Lung microvascular endothelial cell (primary cell): ENCODE measurements around the gene USH2A. TPM values are rescaled to one million over a fixed set of nuclear protein-coding genes. Genes with fewer than 3 reads are reported as not detected.

Source experiments
- DNase-seq, 2 donors: peaks; one replicate each; pipeline versions ENCODE4 v3.0.0 to v3.0.0-alpha.2; 2010; ENCODE audit warnings: low read depth in 2 of 2
- total RNA-seq: library from RNA; depleted of rRNA; stranded (reverse); fragments of >200 nt; gene quantifications from 2 replicates; pipeline ENCODE4 v1.2.1, GENCODE V29; 2014

Gene USH2A
- total RNA-seq, 1 donor from 2014 or later: not detected

DNA sequence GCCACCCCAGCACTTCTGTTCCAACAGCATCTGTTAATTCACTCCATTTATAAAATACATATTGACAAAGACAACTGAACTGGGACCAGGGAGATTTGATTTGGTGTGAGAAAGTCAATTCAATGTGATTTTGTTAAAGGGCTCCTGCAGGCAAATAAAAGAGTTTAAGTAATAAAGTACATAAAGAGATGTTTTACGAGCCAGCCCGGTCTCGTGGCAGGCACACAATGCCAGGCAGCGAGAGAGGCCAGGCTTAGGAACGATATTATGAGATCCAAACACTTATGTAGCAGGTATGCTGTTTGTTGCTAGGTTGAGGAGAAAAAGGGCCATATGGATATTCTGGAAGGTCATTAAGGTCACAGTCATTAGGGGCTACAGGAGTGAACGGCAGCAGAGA, 629.1 kb downstream of the USH2A start:
- DNase-seq: no peak

DNA sequence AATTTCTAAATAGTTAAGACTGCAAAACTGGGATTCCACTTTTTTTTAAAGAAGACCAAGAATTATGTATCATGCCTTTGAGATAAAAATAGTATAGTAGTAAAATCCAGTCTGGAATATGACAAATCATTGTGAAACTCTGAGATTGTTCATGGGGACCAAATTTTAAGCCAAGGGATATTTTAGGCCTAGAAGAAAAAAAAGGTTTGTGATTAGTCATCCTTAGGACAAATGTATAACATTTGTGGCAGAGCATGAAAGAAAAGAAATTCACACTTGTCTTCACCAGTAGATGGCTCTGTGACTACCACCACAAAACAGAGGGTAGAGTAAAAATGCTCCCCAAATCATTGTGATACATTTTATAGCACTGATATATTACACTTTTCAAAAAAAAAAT, 630.1 kb downstream of the USH2A start:
- DNase-seq: no peak

DNA sequence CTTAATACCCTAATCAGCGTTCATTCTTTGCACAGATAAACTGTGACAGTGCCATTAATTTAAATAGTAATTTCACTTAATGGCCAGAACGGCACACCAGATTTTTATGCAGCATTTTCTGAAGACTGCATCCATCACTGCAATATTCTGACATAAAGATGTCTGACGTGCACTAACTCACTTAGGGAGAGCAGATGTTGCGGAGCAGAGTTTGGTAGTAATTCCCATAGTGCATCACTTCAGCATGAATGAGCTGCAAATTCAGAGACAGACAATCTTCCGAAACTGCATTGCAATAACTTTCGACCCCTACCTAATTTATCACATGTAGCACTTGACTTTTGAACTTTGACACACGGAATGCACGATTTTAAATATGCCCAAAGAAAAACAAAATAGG, 630.8 kb downstream of the USH2A start:
- DNase-seq: no peak

DNA sequence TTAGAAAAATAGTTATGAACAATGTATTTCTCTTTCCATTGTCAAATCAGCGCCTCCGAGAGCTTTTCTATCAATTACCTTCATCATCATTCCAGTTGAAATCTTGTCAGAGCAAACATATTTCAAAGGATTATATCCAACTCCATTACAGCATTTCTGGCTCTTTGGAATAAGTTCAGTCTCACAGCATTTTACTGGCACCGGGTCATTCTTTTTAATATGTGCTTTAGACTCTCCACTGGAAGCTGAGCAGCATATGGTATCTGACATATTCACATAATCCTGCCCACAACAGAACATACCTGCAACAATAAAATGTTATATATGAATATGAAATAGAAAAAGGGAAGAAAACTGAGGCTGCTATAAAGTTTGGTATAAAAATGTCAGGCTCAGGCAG, 633.3 kb downstream of the USH2A start:
- DNase-seq: no peak

DNA sequence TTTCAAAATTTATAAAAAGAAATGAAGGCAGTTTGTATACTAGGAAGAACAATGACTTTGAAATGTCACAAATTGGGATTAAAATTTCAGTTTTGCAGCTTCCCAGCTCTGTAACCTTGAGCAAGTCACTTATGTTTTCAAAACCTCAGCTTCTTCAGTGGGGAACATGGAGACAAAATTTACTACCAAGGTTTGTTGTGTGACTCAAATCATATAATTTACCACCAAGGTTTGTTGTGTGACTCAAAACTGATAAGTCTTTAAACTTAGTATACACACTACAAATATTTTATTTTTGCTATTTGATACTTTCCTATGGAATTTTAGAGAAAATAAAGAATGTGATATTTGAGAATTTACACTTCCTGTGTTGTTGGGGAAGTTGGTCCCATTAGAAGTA, 636.3 kb downstream of the USH2A start:
- DNase-seq: no peak

DNA sequence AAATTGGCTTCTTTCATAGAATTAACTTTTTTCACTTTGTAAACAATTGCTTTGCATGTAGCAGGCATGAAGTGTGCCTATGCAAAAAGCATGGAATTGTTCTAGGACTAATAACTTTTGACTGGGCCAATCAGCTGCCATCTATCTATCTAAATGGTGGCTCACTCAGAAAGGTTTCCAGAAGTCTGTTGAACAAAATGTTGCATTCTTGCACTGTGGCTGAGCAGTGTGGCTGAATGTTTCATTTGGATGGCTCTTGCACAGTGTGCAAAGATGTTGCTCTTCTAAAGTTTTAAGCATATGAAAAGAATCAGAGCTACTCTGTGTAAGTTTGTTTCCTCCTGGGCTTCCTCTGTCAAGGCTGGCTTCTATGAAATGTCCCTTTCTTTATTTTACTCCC, 642.6 kb downstream of the USH2A start:
- no peak for DNase-seq

DNA sequence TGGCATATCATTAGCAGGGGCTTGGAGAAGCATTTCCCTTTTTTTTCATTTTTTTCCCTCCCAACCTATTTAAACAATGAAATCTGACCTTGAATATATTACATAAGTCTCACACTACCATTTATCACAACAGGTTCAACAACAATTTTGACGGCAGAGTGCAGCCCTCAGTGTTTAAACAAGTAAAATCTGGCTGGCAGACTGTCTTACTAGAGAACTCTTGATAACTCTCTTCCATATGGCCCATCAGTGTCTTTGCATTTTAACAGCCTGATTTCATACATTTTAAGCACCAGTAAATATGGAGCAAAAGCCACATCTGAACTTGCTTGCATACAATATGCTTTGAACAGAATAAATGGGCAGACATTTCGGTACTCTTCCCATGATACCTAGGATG, 643.1 kb downstream of the USH2A start:
- no peak for DNase-seq

DNA sequence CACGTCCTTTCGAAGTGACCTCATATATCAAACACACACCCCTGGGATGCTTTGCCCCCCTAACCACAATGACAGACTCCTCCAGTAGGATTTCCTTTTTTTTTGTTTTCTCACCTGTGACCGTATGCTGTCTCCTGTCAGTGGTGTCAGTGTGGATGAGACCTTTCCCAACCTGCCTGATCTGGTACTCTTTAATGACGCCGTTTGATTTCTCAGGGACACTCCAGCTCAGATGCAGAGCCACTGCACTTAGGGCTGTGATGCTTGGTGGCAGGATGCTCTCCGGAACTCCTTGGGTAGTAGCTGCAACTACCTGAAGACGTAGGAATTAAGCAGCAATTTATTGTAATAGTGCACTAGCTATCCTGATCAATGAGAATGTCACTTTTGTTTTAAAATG, 643.5 kb downstream of the USH2A start:
- no peak for DNase-seq

DNA sequence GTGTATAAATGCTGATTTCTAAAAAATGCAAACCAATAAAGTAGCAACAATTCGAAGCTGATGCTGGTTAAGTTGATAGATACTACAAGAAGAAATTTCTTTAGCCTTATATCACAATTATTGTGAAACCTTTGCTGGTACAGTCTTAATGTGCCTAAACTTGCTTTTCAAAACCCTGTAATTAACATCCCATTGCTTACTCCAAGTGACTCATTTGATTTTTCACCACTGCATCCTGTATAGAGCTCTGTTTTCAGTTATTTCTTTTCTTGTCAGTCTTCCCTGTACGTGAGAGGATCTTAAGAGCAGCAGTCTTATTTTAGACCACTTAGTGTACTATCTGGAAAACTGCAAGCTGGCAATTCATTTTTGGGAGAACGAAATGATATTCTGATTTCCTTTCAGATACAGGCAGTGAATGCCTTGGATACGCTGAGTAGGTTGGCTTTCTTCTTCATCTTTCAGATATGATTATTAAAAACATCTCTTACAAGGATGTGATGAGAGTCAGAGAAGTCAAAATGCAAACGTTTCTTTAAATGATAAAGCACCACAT, 645.8 kb downstream of the USH2A start:
- DNase-seq: no peak

DNA sequence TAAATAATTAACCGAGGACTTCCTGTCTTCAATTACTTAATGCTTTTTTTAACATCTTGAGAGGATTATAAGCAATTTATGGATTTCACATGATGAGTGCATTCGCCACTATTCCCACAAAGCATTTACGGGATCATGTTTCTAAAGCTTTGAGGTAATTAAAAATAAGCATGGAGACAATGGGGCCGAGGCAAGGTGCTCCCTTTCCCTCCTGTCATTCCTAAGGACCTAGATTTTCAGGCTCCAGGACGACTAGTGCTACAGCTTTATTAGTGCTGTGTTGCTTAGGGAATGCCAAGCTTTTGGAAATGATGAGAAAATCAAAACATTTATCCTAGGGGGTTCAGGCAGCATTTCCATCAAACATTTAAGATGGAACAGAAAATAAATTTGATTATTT, 646.9 kb downstream of the USH2A start:
- no peak for DNase-seq

DNA sequence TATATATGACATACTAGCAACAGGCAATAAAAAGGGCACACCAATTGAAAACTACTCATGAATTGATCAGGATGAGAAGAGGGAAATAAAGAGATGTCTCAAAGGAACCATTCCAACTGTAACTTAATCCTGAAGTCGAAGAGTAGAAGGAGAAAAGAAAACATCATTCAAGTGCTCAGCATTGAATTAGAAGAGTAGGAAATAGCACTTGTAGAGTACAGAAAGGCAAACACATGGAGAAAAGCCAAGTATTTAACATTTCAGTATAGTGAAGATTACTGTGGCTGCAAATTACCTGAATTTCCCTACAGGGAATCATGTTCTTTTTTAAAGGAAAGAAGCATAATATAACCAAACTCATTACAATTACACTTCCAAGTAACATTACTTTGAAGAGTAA, 651.1 kb downstream of the USH2A start:
- no peak for DNase-seq

DNA sequence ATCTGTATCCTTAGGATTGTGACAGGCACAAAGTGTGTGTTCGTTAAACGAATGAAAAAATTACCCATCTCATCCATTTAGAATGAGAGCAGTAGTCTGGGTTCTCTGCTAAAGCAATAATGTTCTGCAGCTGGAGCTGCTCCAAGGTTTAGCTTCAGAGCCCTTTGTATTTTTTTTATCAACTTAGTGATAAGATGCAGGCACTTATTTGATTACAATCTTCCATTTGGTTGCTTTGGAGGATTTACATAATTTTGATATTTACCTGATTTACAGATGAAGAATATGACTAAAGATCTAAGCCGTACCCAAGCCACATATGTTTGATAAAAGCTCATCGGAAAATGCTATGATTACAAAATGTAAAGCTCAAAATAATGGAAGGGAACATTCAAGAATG, 654.9 kb downstream of the USH2A start:
- no peak for DNase-seq

DNA sequence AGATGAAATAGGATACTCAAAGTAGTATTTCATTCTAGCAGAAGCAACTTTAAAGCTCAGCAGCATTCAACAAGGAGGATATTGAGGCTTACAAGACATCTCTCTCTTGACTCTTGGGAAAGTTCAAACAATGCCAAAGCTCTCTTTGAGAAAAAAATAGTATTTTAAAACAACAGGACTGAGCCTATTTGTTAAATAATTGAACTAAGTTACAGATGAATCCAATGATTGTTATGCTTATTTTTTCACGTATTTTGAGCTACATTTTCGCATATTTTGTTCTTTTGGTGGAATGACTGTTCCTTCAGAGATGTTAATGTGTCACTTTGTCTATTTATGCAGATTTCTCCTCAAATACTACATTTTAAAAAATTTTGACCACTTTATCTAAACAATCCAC, 655.5 kb downstream of the USH2A start:
- no peak for DNase-seq

DNA sequence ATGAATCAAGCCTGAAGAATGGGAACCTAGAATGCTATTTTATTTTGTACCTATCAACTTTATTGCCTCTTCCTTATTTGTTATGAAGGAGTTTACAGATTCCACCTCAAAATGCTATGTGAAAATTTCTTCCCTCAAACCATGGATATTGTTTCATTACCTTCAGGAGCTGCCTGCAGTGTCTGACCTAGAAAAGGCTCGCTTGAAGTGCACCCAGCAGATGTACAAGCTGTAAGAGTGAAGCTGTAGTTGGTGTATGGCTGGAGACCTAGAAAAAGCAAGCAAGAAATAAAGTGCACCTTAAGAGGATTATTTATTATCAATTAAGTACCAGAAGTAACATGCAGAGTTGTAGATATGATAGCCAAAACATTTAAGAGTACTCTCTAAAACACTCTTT, 656.7 kb downstream of the USH2A start:
- no peak for DNase-seq

DNA sequence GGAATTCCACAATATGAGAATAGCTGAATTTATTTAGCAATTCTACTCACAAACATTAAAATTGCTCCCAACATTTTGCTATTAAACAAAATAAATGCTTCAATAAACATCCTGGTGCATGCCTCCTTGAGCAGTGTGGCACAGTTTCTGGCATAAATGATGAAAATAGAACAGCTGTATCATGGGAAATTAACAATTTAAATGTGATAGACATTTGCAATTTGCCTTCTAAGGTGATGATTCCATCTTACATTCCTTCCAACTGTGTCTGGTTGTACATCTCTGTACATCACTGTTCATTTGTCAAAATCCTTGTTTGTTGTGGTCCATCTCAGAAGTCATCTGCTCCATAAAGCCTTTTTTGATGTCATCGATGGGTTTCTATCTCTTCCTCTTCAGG, 657.4 kb downstream of the USH2A start:
- no peak for DNase-seq

DNA sequence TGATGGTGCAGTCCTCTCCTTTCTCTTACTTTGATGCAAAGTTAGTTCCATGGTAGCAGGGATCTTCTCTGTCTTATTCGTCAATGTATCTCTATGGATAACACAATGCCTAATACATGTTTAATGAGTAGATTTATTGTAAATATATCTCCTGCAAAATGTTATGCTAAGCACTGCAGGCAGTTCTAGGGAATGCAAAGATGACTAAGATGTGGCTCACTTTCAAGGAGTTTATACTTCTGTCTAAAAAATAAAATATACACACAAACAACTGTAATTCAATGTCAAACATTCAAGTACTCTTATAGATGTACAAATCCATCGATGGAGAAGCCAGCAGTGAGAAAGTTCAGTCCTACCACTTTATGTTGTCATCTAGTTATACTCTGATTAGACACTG, 661.8 kb downstream of the USH2A start:
- no peak for DNase-seq

DNA sequence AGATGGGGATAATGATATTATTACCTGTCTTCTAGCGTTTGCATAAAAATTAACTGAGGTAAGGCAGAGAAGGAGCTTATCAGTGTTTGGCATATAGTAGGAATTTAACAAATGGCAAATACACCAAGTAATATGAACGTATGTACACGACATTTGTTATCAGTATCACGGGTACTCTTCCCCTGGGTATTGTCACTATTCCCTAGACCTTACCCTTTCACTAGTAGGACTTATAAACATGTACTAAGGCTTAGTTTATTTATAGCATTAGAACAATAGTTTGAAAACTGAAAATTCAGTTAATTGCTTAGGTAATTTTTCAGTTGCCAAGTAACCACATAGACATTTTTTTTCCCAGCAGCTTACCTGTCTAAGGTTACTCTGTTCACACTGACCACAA, 669.1 kb downstream of the USH2A start:
- no peak for DNase-seq

DNA sequence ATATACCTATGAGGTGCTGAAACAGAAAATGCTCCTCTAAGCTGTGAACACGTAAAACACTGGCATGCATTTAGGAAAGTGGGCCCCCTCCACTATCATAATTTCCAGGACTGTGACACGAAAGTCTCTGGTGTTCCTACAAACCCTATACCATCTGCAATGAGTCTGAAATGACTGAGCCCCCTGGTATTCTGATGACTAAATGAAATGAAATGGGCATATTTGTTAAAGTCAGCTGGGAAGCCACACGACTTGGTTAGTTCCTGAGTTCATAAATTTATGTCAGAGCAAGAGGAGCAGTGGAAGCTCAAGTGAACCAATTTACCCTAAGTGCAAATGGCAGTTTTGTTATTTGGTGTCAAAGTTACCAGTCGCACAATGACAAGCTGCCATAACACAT, 673.8 kb downstream of the USH2A start:
- DNase-seq: no peak

DNA sequence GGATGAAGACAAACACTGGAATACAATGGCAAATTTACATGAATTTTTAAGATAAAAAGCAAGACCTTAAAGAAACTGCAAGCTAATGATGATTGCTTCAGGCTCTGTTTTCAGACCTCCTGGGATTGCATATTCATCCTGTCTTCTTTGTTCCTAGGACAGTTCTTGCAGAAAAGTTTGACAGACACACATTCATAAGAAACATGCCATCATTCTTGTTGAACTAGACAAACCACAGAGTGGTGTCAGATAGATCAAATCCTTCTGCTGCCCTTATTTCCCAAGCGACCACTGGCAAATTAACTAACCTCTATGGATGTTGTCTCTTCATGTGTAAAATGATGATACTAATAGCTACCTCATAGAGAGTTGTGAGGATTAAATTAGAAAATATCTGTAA, 674.8 kb downstream of the USH2A start:
- no peak for DNase-seq

DNA sequence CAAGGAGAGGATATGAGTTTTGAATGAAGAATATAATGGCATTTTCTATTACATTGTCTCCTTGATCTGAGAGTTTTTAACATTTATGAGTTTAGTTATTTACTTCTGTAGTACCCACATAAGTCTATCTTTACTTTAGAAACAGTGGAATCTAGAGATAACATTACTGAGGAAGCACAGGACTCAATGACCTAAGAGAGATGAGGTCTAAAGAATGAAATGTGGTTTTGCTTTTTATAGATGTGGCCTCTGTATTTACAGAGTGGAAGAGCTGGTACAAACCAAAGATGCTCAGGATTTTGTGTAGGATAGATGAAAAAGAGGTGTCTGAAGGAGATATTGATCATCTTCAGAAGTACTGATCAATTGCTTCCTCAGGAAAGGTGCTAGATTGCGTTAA, 678.8 kb downstream of the USH2A start:
- no peak for DNase-seq

DNA sequence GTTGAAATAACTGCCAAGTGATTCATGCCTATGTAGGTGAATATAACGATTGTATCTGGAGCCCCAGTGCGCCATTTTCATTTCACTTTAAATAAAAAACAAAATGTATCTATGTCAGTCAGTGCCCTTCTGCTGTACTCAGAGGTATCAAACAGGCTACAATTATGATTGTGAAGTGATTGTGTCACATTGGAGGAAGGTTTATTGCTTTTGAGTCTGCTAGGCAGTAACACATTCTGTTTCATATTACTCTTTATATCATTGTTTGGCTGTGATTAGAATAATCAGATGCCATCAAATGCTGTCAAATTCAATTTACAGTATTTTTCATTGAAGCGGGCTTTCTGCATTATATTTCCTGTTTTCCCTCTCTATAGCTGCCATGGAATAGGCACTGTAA, 684.2 kb downstream of the USH2A start:
- DNase-seq: no peak

DNA sequence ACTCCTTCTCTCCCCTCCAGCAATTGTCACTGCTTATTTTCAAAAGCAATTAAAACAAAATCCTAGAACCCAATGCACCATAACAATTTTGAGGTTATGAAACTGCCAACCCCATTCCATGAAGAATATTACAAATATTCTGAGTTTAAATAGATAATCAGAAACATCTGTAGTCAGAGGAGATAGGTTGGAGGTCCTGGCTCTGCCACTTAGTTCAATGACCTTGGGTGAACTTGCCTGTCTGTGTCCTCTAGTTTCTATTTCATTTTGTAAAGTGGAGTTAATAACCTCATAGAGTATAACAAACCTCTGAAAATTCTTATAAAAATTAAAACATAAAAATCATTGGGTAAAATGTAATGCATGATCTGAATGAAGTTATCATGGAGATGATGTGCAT, 691.5 kb downstream of the USH2A start:
- DNase-seq: no peak

DNA sequence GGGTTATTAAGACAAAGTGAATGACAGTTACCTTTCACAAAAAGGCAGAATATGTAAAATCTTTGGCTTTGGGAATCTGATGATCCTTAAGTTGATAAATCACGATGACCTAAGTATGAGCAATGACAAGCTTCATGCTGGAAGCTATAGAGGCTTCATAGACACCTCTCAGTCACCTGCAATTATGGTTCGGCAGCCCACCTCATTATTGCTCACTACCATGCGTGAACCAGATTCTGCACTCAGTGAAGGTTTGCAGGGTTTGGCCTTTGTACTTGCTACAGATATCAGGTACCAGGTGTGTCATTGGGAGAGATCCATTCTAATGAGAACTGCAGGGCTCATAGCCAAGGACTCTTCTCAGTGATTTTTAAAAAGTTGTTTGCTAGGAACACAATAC, 692.6 kb downstream of the USH2A start:
- no peak for DNase-seq

DNA sequence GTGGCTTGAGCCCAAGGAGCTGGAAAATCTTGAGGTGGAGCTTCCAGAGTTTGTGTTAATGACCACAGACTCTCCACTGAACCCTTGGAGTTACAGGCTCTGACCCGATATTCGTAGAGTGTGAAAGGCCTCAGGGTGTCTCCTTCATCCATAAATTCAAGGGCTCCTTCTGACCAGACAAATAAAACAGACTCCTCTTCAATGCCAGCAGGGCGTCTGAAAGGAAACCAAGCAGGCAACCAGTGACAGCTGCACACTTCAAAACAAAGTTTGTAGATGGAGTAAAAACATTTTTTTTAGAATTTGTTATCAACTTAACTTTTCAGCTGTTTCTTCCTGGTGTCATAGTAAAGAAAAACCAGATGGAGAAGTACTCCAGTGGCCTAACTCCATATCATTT, 695.1 kb downstream of the USH2A start:
- no peak for DNase-seq

DNA sequence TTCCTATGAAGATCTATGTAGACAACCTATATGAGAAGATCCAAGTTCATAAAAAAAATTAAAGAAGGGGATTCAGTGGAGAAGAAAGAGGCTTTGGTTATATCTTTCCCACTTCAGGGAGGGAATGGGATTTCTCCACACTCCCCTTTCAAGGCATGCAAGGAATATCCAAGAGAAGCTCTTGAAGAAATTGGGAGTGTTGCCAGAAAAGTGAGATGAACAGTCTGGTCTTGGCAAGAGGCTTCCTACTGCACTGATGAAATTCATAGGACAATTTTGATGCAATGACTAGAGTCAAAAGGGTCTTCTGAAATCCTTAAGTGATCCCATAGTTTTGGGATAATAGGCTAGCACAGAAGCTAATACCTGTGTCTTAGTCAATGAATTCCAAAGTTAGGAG, 703.1 kb downstream of the USH2A start:
- DNase-seq: no peak
